K562 (cell line): ENCODE data around the gene UBE2Q1. TPM values are rescaled to one million over a fixed set of nuclear protein-coding genes. Genes with fewer than 3 reads are reported as not detected.
A peak's percentile ranks its signal among the peaks of the same experiment; 100 is the strongest.

Source experiments
- ATAC-seq: fragments of 200-7000 bp; cut with Tn5 transposase; 3 replicates; pipeline ENCODE4 v1.9.1; 2020; ENCODE audit warnings: moderate library complexity
- BruUV-seq: library from RNA; stranded (reverse); fragments of 400-500 nt; replicated peaks from 2 replicates; lab custom pipeline; 2021; lab: Mats Ljungman, UMichigan
- CTCF ChIA-PET: fragments of 300-600 bp; formaldehyde crosslinking; extraction: SDS; loops from one replicate; lab custom pipeline; 2021; ENCODE audit warnings: low intra/inter-chr PET ratio; lab: Yijun Ruan, JAX
- POLR2A ChIA-PET: fragments of 300-600, 350-650 bp; sonication (Branson Sonifier 250); formaldehyde crosslinking; extraction: SDS; loops from one replicate; lab custom pipeline; 2021; ENCODE audit warnings: antibody characterized with exemption, inconsistent platforms; lab: Yijun Ruan, JAX
- DNase-seq, 4 experiments: peaks; one replicate each; pipeline versions ENCODE4 v3.0.0 to v3.0.0-alpha.2; 2011 to 2018; ENCODE audit warnings: low spot score in 3 of 4, mixed read lengths in 3 of 4; ENCODE audit errors: extremely low read depth in 1 of 4
- FAIRE-seq: peaks from 2 replicates; lab custom pipeline; 2011; peaks lifted over from hg19 to GRCh38; lab: Jason Lieb, UNC
- H2AFZ ChIP-seq: 2 replicates; pipeline ENCODE4 v1.6.0; 2011; ENCODE audit warnings: low read depth, low read length, control low read depth, inconsistent platforms
- H3K27ac ChIP-seq: fragments of 200-600 bp; 3 replicates; pipeline ENCODE4 v1.8.0; 2011; ENCODE audit warnings: low read depth, mild to moderate bottlenecking, control low read depth, inconsistent platforms, low read length, moderate library complexity, mixed read lengths; ENCODE audit errors: extremely low read depth
- H3K27me3 ChIP-seq, 2 experiments: fragments of 300-600 bp in 1 of 2; 2 replicates in 1 of 2; 3 replicates in 1 of 2; pipeline versions ENCODE4 v1.6.0 to v1.8.0; 2011; ENCODE audit warnings: inconsistent platforms in 2 of 2, low read length in 2 of 2, mild to moderate bottlenecking in 1 of 2, mixed read lengths in 1 of 2, moderate library complexity in 1 of 2; ENCODE audit not compliant: control insufficient read depth in 2 of 2, insufficient read depth in 2 of 2
- H3K36me3 ChIP-seq: fragments of 300-600 bp; 3 replicates; pipeline ENCODE4 v1.8.0; 2011; ENCODE audit warnings: mild to moderate bottlenecking, low read length, inconsistent platforms; ENCODE audit not compliant: control insufficient read depth, insufficient read depth
- H3K4me1 ChIP-seq, 2 experiments: fragments of 200-600 bp in 1 of 2; replicated peaks in 1 of 2; 2 replicates in 1 of 2; 3 replicates in 1 of 2; pipeline versions ENCODE4 v1.5.1 to v1.8.0; 2011; ENCODE audit warnings: inconsistent platforms in 2 of 2, low read length in 2 of 2, mild to moderate bottlenecking in 1 of 2, mixed read lengths in 1 of 2, moderate library complexity in 1 of 2; ENCODE audit not compliant: control insufficient read depth in 2 of 2, insufficient read depth in 2 of 2
- H3K4me2 ChIP-seq: 2 replicates; pipeline ENCODE4 v1.6.1; 2011; ENCODE audit warnings: low read length, control low read depth, inconsistent platforms, mixed read lengths; ENCODE audit not compliant: insufficient read depth
- H3K4me3 ChIP-seq: fragments of 200-600 bp; sonication (generic), shearing (Covaris generic); 2 replicates; pipeline ENCODE4 v1.5.1; 2016; ENCODE audit warnings: control low read depth, inconsistent platforms
- H3K79me2 ChIP-seq: fragments of 200-600 bp; 3 replicates; pipeline ENCODE4 v1.8.0; 2011; ENCODE audit warnings: low read length, inconsistent platforms; ENCODE audit not compliant: control insufficient read depth, insufficient read depth
- H3K9ac ChIP-seq, 2 experiments: 2 replicates each; pipeline versions ENCODE4 v1.6.0 to v1.6.1; 2011; ENCODE audit warnings: low read depth in 2 of 2, low read length in 2 of 2, control low read depth in 1 of 2, inconsistent platforms in 1 of 2, mild to moderate bottlenecking in 1 of 2, mixed read lengths in 1 of 2; ENCODE audit not compliant: insufficient read depth in 1 of 2
- H3K9me1 ChIP-seq: one replicate; pipeline ENCODE4 v1.6.0; 2011; ENCODE audit warnings: inconsistent platforms, mild to moderate bottlenecking, low read length, moderate library complexity; ENCODE audit not compliant: control insufficient read depth, insufficient read depth
- H3K9me3 ChIP-seq: replicated peaks from 2 replicates; pipeline ENCODE4 v1.5.1; 2011; ENCODE audit warnings: low read depth, low read length, inconsistent platforms; ENCODE audit not compliant: control insufficient read depth, insufficient read depth
- H4K20me1 ChIP-seq: replicated peaks from 2 replicates; pipeline ENCODE4 v1.6.1; 2011; ENCODE audit warnings: low read length, inconsistent platforms, mixed read lengths; ENCODE audit not compliant: control insufficient read depth, insufficient read depth
- CREM ChIP-seq: IDR thresholded peaks from 2 replicates; pipeline ENCODE4 v1.6.1; 2014; ENCODE audit warnings: antibody characterized with exemption, low read depth
- NR4A1 ChIP-seq, 2 experiments: fragments of 250-450 bp in 1 of 2; fragments of 450-650 bp in 1 of 2; sonication (Bioruptor Pico) in 1 of 2; IDR thresholded peaks; 2 replicates each; pipeline versions ENCODE4 v1.4.0 to v1.6.1; 2016 to 2020; ENCODE audit warnings: mild to moderate bottlenecking in 2 of 2, missing compliant biosample characterization in 1 of 2, missing genetic modification characterization in 1 of 2, moderate library complexity in 1 of 2
- POLR2B ChIP-seq: fragments of 450-650 bp; IDR thresholded peaks from 2 replicates; pipeline ENCODE4 v1.6.1; 2018; ENCODE audit warnings: low read depth; ENCODE audit not compliant: partially characterized antibody
- POU5F1 ChIP-seq: fragments of 150-350 bp; IDR thresholded peaks from 2 replicates; pipeline ENCODE4 v1.6.1; 2014; ENCODE audit warnings: borderline replicate concordance, low read length, low read depth, mild to moderate bottlenecking; ENCODE audit not compliant: partially characterized antibody
- WGBS: fragments of 100-300 bp; shearing (Covaris generic); methylation state at CpG from one replicate; pipeline ENCODE4 v1.1.6; 2016; ENCODE audit warnings: low coverage, mixed read lengths; ENCODE audit not compliant: insufficient coverage; ENCODE audit errors: missing lambda C conversion rate; 5-methylcytosine and 5-hydroxymethylcytosine counted together
- in situ Hi-C: fragments of 300-500 bp; cut with MboI; formaldehyde crosslinking; loops from 4 replicates; pipeline ENCODE4 v1.15.0; 2018; ENCODE audit warnings: inconsistent platforms, mixed read lengths
- intact Hi-C: fragments of 100-400 bp; cut with micrococcal nuclease; formaldehyde crosslinking; loops from 2 replicates; pipeline ENCODE4 v1.14.2; 2022
- polyA plus RNA-seq, 8 experiments: library from polyadenylated mRNA; depleted of rRNA in 4 of 8; stranded (reverse) in 5 of 8; unstranded in 3 of 8; fragments of >200 nt; fragmentation: Nextera tagmentation in 2 of 8; fragmentation: Illumina TruSeq in 1 of 8; extraction: Ambion mirVana in 2 of 8; extraction: Trizol in 1 of 8; gene quantifications; 2 replicates each; pipeline versions ENCODE4 v1.2.1 to v1.2.3, GENCODE V29; 2011 to 2014; ENCODE audit warnings: inconsistent platforms in 1 of 8, missing spikeins in 1 of 8
- total RNA-seq, 7 experiments: library from RNA; depleted of rRNA in 6 of 7; stranded (reverse); fragments of >200 nt in 6 of 7; fragmentation: Illumina TruSeq in 2 of 7; extraction: Trizol in 2 of 7; gene quantifications; 2 replicates each; pipeline versions ENCODE4 v1.2.1 to v1.2.3, GENCODE V29; 2011 to 2021; ENCODE audit warnings: low replicate concordance in 1 of 7
- TF ChIP-seq, protein P1 (sequence below), 2 experiments: fragments of 450-650 bp in 1 of 2; sonication (generic) in 1 of 2; formaldehyde crosslinking in 1 of 2; IDR thresholded peaks; 2 replicates each; pipeline versions ENCODE4 v1.7.1 to v1.9.0; 2016 to 2022; ENCODE audit warnings: inconsistent platforms in 1 of 2, mild to moderate bottlenecking in 1 of 2, missing genetic modification reagents in 1 of 2
- TF ChIP-seq, protein P2 (sequence below): fragments of 250-450 bp; sonication (Bioruptor Pico); IDR thresholded peaks from 2 replicates; pipeline ENCODE4 v1.4.0; 2020; ENCODE audit warnings: mild to moderate bottlenecking, moderate library complexity

UBE2Q1 gene
- total and polyA plus RNA-seq, 9 of the 15 experiments (the other 6 are each of a cell fraction or from before 2014, with no cell fraction given) = 8.0 to 58.8 (median 27.6) TPM

DNA sequence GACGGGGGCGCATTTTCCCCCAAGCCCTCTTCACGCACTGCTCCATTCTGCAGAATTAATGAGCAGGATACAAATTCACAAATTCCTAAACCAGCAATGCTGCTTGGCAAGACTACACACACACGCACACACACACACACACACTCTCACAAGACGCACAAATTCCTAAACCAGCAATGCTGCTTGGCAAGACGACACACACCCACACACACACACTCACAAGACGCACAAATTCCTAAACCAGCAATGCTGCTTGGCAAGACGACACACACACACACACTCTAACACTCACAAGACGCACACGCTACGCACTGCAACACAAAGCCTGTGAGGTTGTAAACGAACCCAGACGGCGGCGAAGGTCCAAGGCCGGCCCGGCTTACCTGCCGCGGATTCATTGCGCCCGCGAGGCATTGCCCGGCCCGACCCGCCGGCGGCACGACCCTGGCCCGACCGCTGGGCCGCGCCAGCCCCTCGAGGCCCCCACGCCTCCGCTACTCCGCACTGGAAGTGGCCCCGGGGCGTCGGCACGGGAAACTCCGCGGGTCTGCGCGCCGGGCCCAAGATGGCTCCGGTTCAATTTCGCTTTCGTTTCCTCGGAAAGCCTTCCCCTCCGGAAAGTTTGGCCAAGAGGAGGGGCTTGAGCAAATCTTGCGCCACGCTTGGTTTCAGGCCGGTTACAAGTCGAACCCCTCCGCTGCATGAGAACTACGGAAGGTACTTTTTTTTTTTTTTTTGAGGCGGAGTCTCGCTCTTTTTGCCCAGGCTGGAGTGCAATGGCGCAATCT lies 49.3 kb upstream of the UBE2Q1 start, which contains the start of gene ADAR:
Gene ADAR (minus strand): TSS at position 578 of the 788 bp plus-strand sequence. CDS start 180 bp downstream, at position 398.
- no TSS peak for BruUV-seq
- peak; percentile 89 for ATAC-seq
- no peak for TF ChIP-seq POLR2B
- TF ChIP-seq, protein P1, sequence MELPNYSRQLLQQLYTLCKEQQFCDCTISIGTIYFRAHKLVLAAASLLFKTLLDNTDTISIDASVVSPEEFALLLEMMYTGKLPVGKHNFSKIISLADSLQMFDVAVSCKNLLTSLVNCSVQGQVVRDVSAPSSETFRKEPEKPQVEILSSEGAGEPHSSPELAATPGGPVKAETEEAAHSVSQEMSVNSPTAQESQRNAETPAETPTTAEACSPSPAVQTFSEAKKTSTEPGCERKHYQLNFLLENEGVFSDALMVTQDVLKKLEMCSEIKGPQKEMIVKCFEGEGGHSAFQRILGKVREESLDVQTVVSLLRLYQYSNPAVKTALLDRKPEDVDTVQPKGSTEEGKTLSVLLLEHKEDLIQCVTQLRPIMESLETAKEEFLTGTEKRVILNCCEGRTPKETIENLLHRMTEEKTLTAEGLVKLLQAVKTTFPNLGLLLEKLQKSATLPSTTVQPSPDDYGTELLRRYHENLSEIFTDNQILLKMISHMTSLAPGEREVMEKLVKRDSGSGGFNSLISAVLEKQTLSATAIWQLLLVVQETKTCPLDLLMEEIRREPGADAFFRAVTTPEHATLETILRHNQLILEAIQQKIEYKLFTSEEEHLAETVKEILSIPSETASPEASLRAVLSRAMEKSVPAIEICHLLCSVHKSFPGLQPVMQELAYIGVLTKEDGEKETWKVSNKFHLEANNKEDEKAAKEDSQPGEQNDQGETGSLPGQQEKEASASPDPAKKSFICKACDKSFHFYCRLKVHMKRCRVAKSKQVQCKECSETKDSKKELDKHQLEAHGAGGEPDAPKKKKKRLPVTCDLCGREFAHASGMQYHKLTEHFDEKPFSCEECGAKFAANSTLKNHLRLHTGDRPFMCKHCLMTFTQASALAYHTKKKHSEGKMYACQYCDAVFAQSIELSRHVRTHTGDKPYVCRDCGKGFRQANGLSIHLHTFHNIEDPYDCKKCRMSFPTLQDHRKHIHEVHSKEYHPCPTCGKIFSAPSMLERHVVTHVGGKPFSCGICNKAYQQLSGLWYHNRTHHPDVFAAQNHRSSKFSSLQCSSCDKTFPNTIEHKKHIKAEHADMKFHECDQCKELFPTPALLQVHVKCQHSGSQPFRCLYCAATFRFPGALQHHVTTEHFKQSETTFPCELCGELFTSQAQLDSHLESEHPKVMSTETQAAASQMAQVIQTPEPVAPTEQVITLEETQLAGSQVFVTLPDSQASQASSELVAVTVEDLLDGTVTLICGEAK (IDR thresholded peaks at IDR 0.05) = 0 out of 2 replicates have a peak, but pooled peaks have one; percentile 63
- TF ChIP-seq, protein P1 (CRISPR knock-in tag; IDR thresholded peaks at IDR 0.05) = no peak
- TF ChIP-seq, protein P2, sequence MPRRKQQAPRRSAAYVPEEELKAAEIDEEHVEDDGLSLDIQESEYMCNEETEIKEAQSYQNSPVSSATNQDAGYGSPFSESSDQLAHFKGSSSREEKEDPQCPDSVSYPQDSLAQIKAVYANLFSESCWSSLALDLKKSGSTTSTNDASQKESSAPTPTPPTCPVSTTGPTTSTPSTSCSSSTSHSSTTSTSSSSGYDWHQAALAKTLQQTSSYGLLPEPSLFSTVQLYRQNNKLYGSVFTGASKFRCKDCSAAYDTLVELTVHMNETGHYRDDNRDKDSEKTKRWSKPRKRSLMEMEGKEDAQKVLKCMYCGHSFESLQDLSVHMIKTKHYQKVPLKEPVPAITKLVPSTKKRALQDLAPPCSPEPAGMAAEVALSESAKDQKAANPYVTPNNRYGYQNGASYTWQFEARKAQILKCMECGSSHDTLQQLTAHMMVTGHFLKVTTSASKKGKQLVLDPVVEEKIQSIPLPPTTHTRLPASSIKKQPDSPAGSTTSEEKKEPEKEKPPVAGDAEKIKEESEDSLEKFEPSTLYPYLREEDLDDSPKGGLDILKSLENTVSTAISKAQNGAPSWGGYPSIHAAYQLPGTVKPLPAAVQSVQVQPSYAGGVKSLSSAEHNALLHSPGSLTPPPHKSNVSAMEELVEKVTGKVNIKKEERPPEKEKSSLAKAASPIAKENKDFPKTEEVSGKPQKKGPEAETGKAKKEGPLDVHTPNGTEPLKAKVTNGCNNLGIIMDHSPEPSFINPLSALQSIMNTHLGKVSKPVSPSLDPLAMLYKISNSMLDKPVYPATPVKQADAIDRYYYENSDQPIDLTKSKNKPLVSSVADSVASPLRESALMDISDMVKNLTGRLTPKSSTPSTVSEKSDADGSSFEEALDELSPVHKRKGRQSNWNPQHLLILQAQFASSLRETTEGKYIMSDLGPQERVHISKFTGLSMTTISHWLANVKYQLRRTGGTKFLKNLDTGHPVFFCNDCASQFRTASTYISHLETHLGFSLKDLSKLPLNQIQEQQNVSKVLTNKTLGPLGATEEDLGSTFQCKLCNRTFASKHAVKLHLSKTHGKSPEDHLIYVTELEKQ (CRISPR knock-in tag) = no peak
- no peak for TF ChIP-seq POU5F1
- 0 out of 2 replicates have a peak, but pooled peaks have one; percentile 47 for TF ChIP-seq CREM
- TF ChIP-seq NR4A1 (CRISPR knock-in tag; IDR thresholded peaks at IDR 0.05) = no peak
- 0 out of 2 replicates have a peak, but pooled peaks have one; percentile 24 for TF ChIP-seq NR4A1 (tag; IDR thresholded peaks at IDR 0.05)

More for the DNA sequence above, 49.3 kb upstream of the UBE2Q1 start, which contains the start of gene ADAR:
- in situ Hi-C loops (no loop called here), intact Hi-C loops (loop anchor here (2.0 kb wide), 1 partner anchor 19 kb away; no protein-coding TSS in a partner anchor)
- peaks cover 3% of the 10 kb centered on the region for H3K9me1 ChIP-seq
- H3K27me3 ChIP-seq = no peaks in the 10 kb centered on the region
- H3K36me3 ChIP-seq = peaks cover 22% of the 10 kb centered on the region; the same call in 2 of the 3 replicates
- H3K9me3 ChIP-seq = no peaks in the 10 kb centered on the region
- peak within 1 kb of the TSS; percentile 91 for H3K27ac ChIP-seq
- 1% methylated on average over 42 of the region's 59 CpGs for WGBS
- H3K4me2 ChIP-seq = peak within 1 kb of the TSS; percentile 99
- H2AFZ ChIP-seq = peak within 1 kb of the TSS; percentile 87
- peaks cover 8 to 26% of the 10 kb centered on the region in 2 experiments for H3K4me1 ChIP-seq
- H3K79me2 ChIP-seq = peaks cover 78% of the 10 kb centered on the region
- H3K9ac ChIP-seq = peak within 1 kb of the TSS; percentile 85 to 98
- DNase-seq (peak; percentile 70 to 85 (median 74)), FAIRE-seq (peak; percentile 88)
- ChIA-PET CTCF (interaction anchor here (0.7 kb wide), 1 partner anchor 13 kb away, joined by 4 read pairs; no protein-coding TSS in a partner anchor), POLR2A (interaction anchor here (0.7 to 2.3 kb wide), 5 partner anchors 13 to 1223 kb away, joined by 3 to 9 read pairs (median 5); no protein-coding TSS in a partner anchor)
- peaks cover 24% of the 10 kb centered on the region; the same call in 1 of the 2 replicates for H4K20me1 ChIP-seq
- H3K4me3 ChIP-seq = peak within 1 kb of the TSS; percentile 81
